IPS-18a (cell line): ENCODE results near the gene ADGRA1.
A peak's percentile ranks its signal among the peaks of the same experiment; 100 is the strongest.
"Not testable (repeated sequence)": the region's sequence is repeated elsewhere in the genome, so short reads cannot be mapped to it uniquely, and the experiment has no call there.

Experiments used
- H3K27ac ChIP-seq: one replicate; pipeline ENCODE4 v1.5.1; 2013; ENCODE audit warnings: low read length
- H3K27me3 ChIP-seq: one replicate; pipeline ENCODE4 v1.6.1; 2013; ENCODE audit warnings: mild to moderate bottlenecking, low read length; ENCODE audit not compliant: control insufficient read depth, insufficient read depth
- H3K36me3 ChIP-seq: one replicate; pipeline ENCODE4 v1.6.1; 2013; ENCODE audit warnings: low read depth, low read length; ENCODE audit not compliant: control insufficient read depth
- H3K4me1 ChIP-seq: one replicate; pipeline ENCODE4 v1.6.1; 2013; ENCODE audit warnings: low read depth, low read length; ENCODE audit not compliant: control insufficient read depth
- H3K4me3 ChIP-seq: one replicate; pipeline ENCODE4 v1.5.1; 2013; ENCODE audit warnings: low read length
- H3K9ac ChIP-seq: one replicate; pipeline ENCODE4 v1.6.1; 2013; ENCODE audit warnings: mild to moderate bottlenecking, low read length, moderate library complexity
- H3K9me3 ChIP-seq: one replicate; pipeline ENCODE4 v1.6.1; 2013; ENCODE audit warnings: low read depth, low read length; ENCODE audit not compliant: control insufficient read depth

Gene ADGRA1

GRCh38 chr10:133151071-133151470, 63.3 kb downstream of the ADGRA1 start:
- Histone ChIP-seq H3K4me3 (peak overlapping the region; percentile 40), H3K4me1 (peaks cover 21% of the 10 kb centered on the region), H3K27ac (peak overlapping the region; percentile 93), H3K9ac (peak overlapping the region; percentile 63)
- not testable (repeated sequence) for H3K27me3 ChIP-seq, H3K9me3 ChIP-seq, H3K36me3 ChIP-seq

DNA sequence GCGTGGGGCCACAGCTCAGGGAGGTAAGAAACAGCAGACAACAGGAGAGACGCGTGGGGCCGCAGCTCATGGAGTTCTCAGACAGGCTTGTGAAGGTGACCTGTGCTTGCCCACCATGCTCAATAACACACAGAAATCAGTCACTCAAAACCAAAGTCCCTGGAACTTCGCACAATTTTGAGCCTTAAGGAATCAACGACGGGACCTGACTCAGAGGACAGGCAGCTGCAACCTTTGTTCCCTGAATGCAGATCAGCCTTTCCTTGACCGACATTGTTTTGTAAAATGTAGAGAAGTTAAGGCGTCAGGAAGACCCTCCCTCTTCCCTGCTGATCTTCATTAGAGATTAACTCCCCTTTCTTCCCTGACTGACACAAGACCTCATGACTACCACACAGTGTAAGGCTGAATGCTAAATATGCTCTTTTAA, 63.8 kb downstream of the ADGRA1 start:
- H3K27me3 ChIP-seq: no peaks in the 10 kb centered on the region
- no peaks in the 10 kb centered on the region for H3K36me3 ChIP-seq
- H3K4me1 ChIP-seq: peaks cover 18% of the 10 kb centered on the region
- H3K9ac ChIP-seq: peak overlapping the region; percentile 63
- H3K9me3 ChIP-seq: no peaks in the 10 kb centered on the region
- peak overlapping the region; percentile 40 for H3K4me3 ChIP-seq
- peak overlapping the region; percentile 93 for H3K27ac ChIP-seq

DNA sequence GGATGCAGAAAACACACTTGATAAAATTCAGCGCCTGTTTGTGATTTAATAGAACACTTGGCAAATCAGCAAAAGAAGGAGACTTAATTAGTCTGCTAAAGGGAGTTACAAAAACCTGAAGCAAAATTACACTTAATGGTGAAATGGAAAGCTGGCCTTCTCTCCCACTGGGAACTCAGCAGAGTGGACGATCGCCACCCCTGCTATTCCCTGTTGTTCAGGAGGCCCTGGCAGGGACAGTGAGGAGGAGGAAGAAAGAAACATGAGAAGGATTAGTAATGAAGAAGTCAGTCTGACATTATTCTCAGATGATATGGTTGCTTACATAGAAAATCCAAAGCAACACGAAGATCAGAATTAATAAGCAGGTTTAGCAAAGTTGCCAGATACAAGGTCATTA, 66.7 kb downstream of the ADGRA1 start:
- H3K36me3 ChIP-seq: no peaks in the 10 kb centered on the region
- H3K9me3 ChIP-seq: no peaks in the 10 kb centered on the region
- no peak overlapping the region for H3K9ac ChIP-seq
- H3K4me3 ChIP-seq: no peak overlapping the region
- H3K27ac ChIP-seq: no peak overlapping the region
- peaks cover 20% of the 10 kb centered on the region for H3K4me1 ChIP-seq
- H3K27me3 ChIP-seq: no peaks in the 10 kb centered on the region

GRCh38 chr10:133154996-133155778, 67.5 kb downstream of the ADGRA1 start:
- H3K9me3 ChIP-seq: no peaks in the 10 kb centered on the region
- H3K27ac ChIP-seq: no peak overlapping the region
- H3K27me3 ChIP-seq: no peaks in the 10 kb centered on the region
- peaks cover 20% of the 10 kb centered on the region for H3K4me1 ChIP-seq
- H3K9ac ChIP-seq: no peak overlapping the region
- no peaks in the 10 kb centered on the region for H3K36me3 ChIP-seq
- H3K4me3 ChIP-seq: no peak overlapping the region

GRCh38 chr10:133156674-133157579, 69.2 kb downstream of the ADGRA1 start:
- Histone ChIP-seq H3K9ac (no peak overlapping the region), H3K27ac (no peak overlapping the region), H3K4me3 (no peak overlapping the region), H3K4me1 (peaks cover 16% of the 10 kb centered on the region), H3K9me3 (no peaks in the 10 kb centered on the region), H3K27me3 (peaks cover 10% of the 10 kb centered on the region), H3K36me3 (no peaks in the 10 kb centered on the region)

GRCh38 chr10:133157662-133158436, 70.1 kb downstream of the ADGRA1 start:
- Histone ChIP-seq H3K27ac (no peak overlapping the region), H3K9ac (no peak overlapping the region), H3K4me1 (peaks cover 10% of the 10 kb centered on the region), H3K27me3 (peaks cover 10% of the 10 kb centered on the region), H3K4me3 (no peak overlapping the region), H3K36me3 (no peaks in the 10 kb centered on the region), H3K9me3 (no peaks in the 10 kb centered on the region)

GRCh38 chr10:133158437-133158755, 70.7 kb downstream of the ADGRA1 start:
- no peaks in the 10 kb centered on the region for H3K36me3 ChIP-seq
- no peak overlapping the region for H3K4me3 ChIP-seq
- H3K9ac ChIP-seq: no peak overlapping the region
- H3K4me1 ChIP-seq: peaks cover 10% of the 10 kb centered on the region
- no peaks in the 10 kb centered on the region for H3K9me3 ChIP-seq
- no peak overlapping the region for H3K27ac ChIP-seq
- H3K27me3 ChIP-seq: peaks cover 10% of the 10 kb centered on the region

GRCh38 chr10:133158756-133159610, 71.3 kb downstream of the ADGRA1 start:
- Histone ChIP-seq H3K9ac (no peak overlapping the region), H3K27ac (no peak overlapping the region), H3K4me3 (no peak overlapping the region), H3K27me3 (peaks cover 10% of the 10 kb centered on the region), H3K9me3 (no peaks in the 10 kb centered on the region), H3K4me1 (peaks cover 10% of the 10 kb centered on the region), H3K36me3 (no peaks in the 10 kb centered on the region)

DNA sequence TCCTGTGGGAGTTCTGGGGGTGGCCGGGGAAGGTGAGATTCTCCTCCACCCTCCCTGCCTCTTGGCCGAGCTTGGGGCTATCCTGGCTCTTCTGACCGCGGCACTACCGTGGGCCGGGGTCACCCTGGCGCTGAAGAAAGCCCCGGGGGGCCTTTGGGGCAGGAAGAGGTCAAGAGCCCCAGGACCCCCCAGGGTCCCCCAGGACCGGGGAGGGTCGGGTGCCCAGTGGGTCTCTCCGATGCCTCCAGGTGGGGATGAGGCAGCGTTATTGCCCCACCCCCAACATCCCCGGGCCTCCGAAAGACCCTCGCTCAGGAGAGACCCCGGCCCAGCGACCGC, 71.9 kb downstream of the ADGRA1 start:
- H3K4me3 ChIP-seq: no peak overlapping the region
- H3K27ac ChIP-seq: no peak overlapping the region
- H3K36me3 ChIP-seq: no peaks in the 10 kb centered on the region
- peaks cover 10% of the 10 kb centered on the region for H3K27me3 ChIP-seq
- H3K4me1 ChIP-seq: peaks cover 10% of the 10 kb centered on the region
- H3K9ac ChIP-seq: no peak overlapping the region
- no peaks in the 10 kb centered on the region for H3K9me3 ChIP-seq

GRCh38 chr10:133159950-133160825, 72.5 kb downstream of the ADGRA1 start, which contains the start of gene KNDC1:
Gene KNDC1, plus strand, starts transcription at chr10:133160219. Its CDS starts 249 bp downstream, at chr10:133160468.
- H3K36me3 ChIP-seq: no peaks in the 10 kb centered on the region
- peaks cover 10% of the 10 kb centered on the region for H3K27me3 ChIP-seq
- H3K27ac ChIP-seq: no peak within 1 kb of the TSS
- H3K4me1 ChIP-seq: peaks cover 10% of the 10 kb centered on the region
- H3K4me3 ChIP-seq: peak within 1 kb of the TSS; percentile 68
- no peaks in the 10 kb centered on the region for H3K9me3 ChIP-seq
- H3K9ac ChIP-seq: peak within 1 kb of the TSS; percentile 7
